Right lobe of liver (tissue), 6 donors: ENCODE data around the gene DIAPH3. TPM values are rescaled to one million over a fixed set of nuclear protein-coding genes. Genes with fewer than 3 reads are reported as not detected.

Experiments used
- ATAC-seq, 4 donors: fragments of 200-7000 bp; cut with Tn5 transposase; one replicate each; pipeline ENCODE4 v1.9.1; 2020; ENCODE audit warnings: mild to moderate bottlenecking in 4 of 4, moderate library complexity in 4 of 4
- DNase-seq, 3 donors: peaks; one replicate each; pipeline ENCODE4 v3.0.0-alpha.2; 2020
- H3K27ac ChIP-seq, 3 donors: fragments of 200-600 bp; one replicate each; pipeline ENCODE4 v1.8.0; 2022
- H3K27me3 ChIP-seq, 2 donors: fragments of 200-600 bp; one replicate each; pipeline ENCODE4 v1.8.0; 2022
- H3K36me3 ChIP-seq, 4 donors: fragments of 200-600 bp; sonication (generic) in 1 of 4; one replicate each; pipeline versions ENCODE4 v1.5.1 to v1.8.0; 2017 to 2022; ENCODE audit warnings: control low read depth in 1 of 4
- H3K4me1 ChIP-seq, 4 donors: fragments of 200-600 bp; sonication (generic) in 1 of 4; one replicate each; pipeline versions ENCODE4 v1.5.1 to v1.8.0; 2017 to 2022; ENCODE audit warnings: control low read depth in 1 of 4
- H3K4me3 ChIP-seq, 3 donors: fragments of 200-600 bp; one replicate each; pipeline ENCODE4 v1.8.0; 2022
- H3K9me3 ChIP-seq, 4 donors: fragments of 200-600 bp; sonication (generic) in 1 of 4; one replicate each; pipeline versions ENCODE4 v1.5.1 to v1.8.0; 2017 to 2022; ENCODE audit warnings: control low read depth in 1 of 4
- POLR2A ChIP-seq: fragments of 450-650 bp; IDR thresholded peaks from one replicate; pipeline ENCODE4 v1.6.1; 2017; ENCODE audit warnings: antibody characterized with exemption, mild to moderate bottlenecking
- WGBS: methylation state at CpG from one replicate; pipeline ENCODE4 v1.1.6; 2018; ENCODE audit warnings: low coverage, low lambda C conversion rate; ENCODE audit not compliant: insufficient coverage; ENCODE audit errors: missing lambda C conversion rate; 5-methylcytosine and 5-hydroxymethylcytosine counted together
- intact Hi-C, 2 donors: fragments of 100-400 bp; cut with DNase I; formaldehyde crosslinking; loops; one replicate each; pipeline versions ENCODE4 v1.11.2 to v1.14.1; 2022
- total RNA-seq, 6 experiments: library from RNA; depleted of rRNA in 2 of 6; stranded (reverse); fragments of >200 nt in 2 of 6; fragmentation: NEBNext Ultra II Directional in 3 of 6; extraction: Animal tissue kit (Norgen Biotek cat#: 25700) in 3 of 6; gene quantifications; one replicate each; pipeline versions ENCODE4 v1.1.0 to v1.2.4, GENCODE V29; 2016 to 2023
- TF ChIP-seq, protein P1 (sequence below), 4 donors: fragments of 200-600 bp in 3 of 4; fragments of 450-650 bp in 1 of 4; IDR thresholded peaks; one replicate each; pipeline versions ENCODE4 v1.5.1 to v1.8.0; 2016 to 2022; ENCODE audit warnings: antibody characterized with exemption in 4 of 4, mild to moderate bottlenecking in 2 of 4
- donor health status: DM: no; HTN: yes; CAD: no.
- donor health status: DM: no; HTN: no; CAD: no.
- donor health status: DM: no; HTN: no; CAD: no.
- donor health status: DM: no; HTN: yes; CAD: no.
- donor health status: DM: no; HTN: yes; CAD: no.

Gene DIAPH3
- total RNA-seq, 6 experiments from 2014 or later, result 0.10 to 1.6 (median 0.93) TPM; not detected in 1

DNA sequence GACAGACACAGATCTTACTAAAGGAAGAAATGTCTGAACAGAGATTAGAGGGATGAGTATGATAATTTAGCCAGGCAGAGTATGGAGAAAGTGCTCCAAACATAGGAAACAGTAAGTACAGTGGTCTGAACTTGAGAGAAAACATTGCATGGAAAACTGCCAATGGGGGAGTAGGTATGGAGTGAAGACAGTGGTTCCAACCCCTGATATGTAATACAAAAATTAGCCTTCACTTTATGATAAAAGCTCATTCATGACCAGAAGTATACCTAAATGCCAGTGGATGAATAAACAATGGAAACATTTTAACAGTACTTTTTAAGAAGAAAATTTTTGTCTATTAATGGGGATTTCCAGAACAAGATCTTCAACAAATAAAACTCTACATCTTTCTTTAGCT is 334.0 kb downstream of the DIAPH3 start:
- no peak for DNase-seq
- no peaks in the 10 kb centered on the region for H3K9me3 ChIP-seq
- TF ChIP-seq POLR2A, result no peak
- TF ChIP-seq, protein P1, sequence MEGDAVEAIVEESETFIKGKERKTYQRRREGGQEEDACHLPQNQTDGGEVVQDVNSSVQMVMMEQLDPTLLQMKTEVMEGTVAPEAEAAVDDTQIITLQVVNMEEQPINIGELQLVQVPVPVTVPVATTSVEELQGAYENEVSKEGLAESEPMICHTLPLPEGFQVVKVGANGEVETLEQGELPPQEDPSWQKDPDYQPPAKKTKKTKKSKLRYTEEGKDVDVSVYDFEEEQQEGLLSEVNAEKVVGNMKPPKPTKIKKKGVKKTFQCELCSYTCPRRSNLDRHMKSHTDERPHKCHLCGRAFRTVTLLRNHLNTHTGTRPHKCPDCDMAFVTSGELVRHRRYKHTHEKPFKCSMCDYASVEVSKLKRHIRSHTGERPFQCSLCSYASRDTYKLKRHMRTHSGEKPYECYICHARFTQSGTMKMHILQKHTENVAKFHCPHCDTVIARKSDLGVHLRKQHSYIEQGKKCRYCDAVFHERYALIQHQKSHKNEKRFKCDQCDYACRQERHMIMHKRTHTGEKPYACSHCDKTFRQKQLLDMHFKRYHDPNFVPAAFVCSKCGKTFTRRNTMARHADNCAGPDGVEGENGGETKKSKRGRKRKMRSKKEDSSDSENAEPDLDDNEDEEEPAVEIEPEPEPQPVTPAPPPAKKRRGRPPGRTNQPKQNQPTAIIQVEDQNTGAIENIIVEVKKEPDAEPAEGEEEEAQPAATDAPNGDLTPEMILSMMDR (IDR thresholded peaks at IDR 0.05), result no peak
- no peak overlapping the region for H3K27ac ChIP-seq
- ATAC-seq, result no peak
- no peaks in the 10 kb centered on the region for H3K36me3 ChIP-seq
- no peaks in the 10 kb centered on the region for H3K27me3 ChIP-seq
- intact Hi-C loops, result no loop called here
- H3K4me3 ChIP-seq, result no peak overlapping the region
- H3K4me1 ChIP-seq, result no peaks in the 10 kb centered on the region

DNA sequence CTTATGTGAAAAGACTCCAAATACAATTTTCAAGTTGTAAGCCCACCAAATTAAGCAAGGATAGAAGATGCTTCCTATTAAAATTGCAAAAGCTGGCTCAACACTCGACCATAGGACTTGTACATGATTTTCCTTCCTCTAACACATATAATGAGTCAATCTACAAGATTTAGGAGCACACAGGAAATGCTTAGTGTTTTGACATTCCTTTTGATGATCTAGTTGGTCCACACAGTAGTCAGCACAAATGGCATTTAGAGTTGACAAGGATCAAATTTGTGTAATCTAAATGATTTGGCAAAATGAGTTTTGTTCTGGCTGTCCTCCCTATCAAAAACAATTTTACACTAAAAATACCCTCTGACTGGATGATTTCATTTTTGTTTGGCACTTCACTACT is 340.2 kb downstream of the DIAPH3 start:
- H3K4me1 ChIP-seq, result no peaks in the 10 kb centered on the region
- intact Hi-C loops, result no loop called here
- no peak for ATAC-seq
- no peak for DNase-seq
- no peak for TF ChIP-seq POLR2A
- TF ChIP-seq, protein P1 (IDR thresholded peaks at IDR 0.05), result no peak
- no peaks in the 10 kb centered on the region for H3K9me3 ChIP-seq
- H3K4me3 ChIP-seq, result no peak overlapping the region
- WGBS, result 57% methylated on average over 1 of the region's 1 CpG
- no peak overlapping the region for H3K27ac ChIP-seq
- no peaks in the 10 kb centered on the region for H3K36me3 ChIP-seq
- no peaks in the 10 kb centered on the region for H3K27me3 ChIP-seq

DNA sequence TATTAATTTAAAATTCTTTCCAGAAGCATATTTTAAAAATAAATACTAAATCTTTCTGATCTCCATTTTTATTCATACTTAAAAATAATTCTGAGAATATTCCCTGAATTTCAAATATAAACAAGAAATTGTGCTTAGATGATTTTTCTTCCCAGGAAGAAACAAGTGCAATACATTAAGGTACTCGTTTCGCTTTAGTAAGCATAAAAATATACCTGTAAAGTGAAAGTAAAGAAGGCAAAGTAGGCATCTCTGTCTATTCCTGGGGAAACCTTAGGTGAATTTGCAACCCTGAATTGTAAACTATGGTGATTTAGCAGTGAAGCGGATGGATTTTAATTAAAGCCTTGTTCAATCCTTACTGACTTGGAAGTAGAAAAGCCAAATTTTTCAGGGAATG is 354.2 kb downstream of the DIAPH3 start:
- intact Hi-C loops, result no loop called here
- Histone ChIP-seq H3K27ac (no peak overlapping the region), H3K36me3 (no peaks in the 10 kb centered on the region), H3K4me1 (no peaks in the 10 kb centered on the region), H3K9me3 (no peaks in the 10 kb centered on the region), H3K27me3 (no peaks in the 10 kb centered on the region), H3K4me3 (no peak overlapping the region)
- no peak for DNase-seq
- ATAC-seq, result no peak
- no peak for TF ChIP-seq POLR2A
- TF ChIP-seq, protein P1 (IDR thresholded peaks at IDR 0.05), result no peak
- WGBS, result 95% methylated on average over 3 of the region's 3 CpGs

DNA sequence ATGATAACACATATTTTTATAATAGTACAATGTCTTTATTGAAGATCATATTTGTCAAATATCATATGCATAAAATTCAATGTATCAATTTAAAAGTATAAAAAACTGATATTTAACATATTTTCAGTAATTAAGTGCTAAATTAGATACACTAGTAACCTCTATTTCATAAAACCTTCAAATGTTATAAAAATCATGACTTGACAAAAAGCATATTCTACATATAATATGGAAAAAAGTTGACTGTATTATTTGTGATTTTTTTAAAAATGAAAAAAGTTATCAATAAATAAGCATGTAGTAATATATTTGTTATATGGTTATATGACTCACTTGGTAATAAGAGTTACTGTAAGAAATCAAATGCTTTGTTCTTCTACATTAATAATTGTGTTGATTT is 356.9 kb downstream of the DIAPH3 start:
- H3K36me3 ChIP-seq, result no peaks in the 10 kb centered on the region
- H3K9me3 ChIP-seq, result no peaks in the 10 kb centered on the region
- H3K27me3 ChIP-seq, result no peaks in the 10 kb centered on the region
- intact Hi-C loops, result no loop called here
- ATAC-seq (no peak), DNase-seq (no peak)
- no peak overlapping the region for H3K27ac ChIP-seq
- TF ChIP-seq, protein P1 (IDR thresholded peaks at IDR 0.05), result no peak
- TF ChIP-seq POLR2A, result no peak
- H3K4me1 ChIP-seq, result no peaks in the 10 kb centered on the region
- no peak overlapping the region for H3K4me3 ChIP-seq

DNA sequence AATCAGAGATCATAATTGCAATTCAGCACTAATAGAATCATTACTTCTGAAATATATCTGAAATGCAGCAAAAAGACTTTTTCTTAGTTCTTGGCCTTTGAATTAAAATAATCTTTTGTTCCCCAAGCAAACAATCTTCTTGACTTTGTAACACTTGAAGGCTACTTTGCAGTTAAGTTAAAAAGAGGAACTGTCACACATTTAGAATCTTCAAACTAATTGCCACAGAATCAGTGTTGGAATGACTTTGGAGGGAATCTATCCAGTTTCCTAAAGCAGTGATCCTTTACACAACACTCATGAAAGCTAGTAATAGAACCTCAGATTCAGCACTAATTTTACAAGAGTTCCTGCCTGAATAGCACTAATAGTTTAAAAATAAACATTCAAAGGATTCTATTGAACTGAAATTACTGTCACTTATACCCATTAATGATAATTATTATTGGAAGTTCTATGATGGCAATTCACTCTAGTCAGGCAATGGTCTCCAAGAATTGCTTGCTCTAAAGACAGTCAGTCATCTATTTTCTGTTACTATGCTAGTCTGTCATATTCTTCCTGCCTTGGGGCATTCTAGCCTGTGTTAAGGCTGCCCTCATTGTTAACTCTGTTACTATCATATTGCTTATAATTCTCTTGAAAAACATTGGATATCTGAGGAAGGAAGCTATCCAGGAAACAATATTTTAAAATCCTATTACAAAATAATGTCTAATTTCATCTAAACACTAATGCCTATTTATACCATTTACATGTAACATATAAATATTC is 362.4 kb downstream of the DIAPH3 start:
- Histone ChIP-seq H3K4me1 (no peaks in the 10 kb centered on the region), H3K9me3 (no peaks in the 10 kb centered on the region), H3K27ac (no peak overlapping the region), H3K27me3 (no peaks in the 10 kb centered on the region), H3K36me3 (no peaks in the 10 kb centered on the region), H3K4me3 (no peak overlapping the region)
- intact Hi-C loops, result no loop called here
- no peak for TF ChIP-seq POLR2A
- TF ChIP-seq, protein P1 (IDR thresholded peaks at IDR 0.05), result no peak
- ATAC-seq (no peak), DNase-seq (no peak)
